T-helper 2 cell (primary cell): ENCODE measurements around the gene PARP3.
A peak's percentile ranks its signal among the peaks of the same experiment; 100 is the strongest.

Source experiments
- DNase-seq, 5 experiments: peaks; one replicate each; pipeline versions ENCODE4 v3.0.0 to v3.0.0-alpha.2; 2012 to 2022

PARP3 gene

DNA sequence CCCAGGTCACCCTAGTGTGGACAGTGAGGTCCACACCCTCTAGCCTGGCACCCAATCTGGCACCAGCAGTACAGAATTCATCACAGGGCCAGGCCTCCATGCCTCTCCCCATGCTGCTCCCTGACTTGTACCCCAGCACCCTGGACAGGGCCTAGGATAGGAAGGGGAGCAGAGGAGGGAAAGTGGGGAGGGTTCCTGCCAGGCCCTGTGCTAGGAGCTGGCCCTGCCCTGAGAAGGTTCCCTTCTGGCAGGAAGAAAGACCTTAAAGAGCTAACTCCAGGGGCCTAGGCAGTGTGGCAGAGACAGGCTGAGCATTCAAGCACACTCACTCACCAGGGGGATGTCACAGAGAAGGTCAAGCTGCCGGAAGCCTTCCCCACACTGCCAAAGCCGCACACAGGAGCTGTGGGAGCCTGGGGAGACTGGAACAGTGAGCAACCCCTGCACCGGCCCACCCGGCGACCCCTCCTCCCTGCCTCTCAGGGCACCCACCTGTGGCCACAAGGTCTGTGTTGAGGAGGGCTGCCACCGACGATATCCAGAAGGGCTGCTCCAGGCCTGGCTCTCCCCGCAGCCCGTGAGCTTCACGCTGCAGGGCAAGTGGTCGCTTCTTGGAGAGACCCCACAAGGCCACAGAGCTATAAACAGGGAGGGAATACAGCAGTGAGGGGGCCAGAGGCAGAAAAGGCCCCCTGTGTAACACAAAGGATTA lies 7.9 kb upstream of the PARP3 start:
- DNase-seq = no peak

DNA sequence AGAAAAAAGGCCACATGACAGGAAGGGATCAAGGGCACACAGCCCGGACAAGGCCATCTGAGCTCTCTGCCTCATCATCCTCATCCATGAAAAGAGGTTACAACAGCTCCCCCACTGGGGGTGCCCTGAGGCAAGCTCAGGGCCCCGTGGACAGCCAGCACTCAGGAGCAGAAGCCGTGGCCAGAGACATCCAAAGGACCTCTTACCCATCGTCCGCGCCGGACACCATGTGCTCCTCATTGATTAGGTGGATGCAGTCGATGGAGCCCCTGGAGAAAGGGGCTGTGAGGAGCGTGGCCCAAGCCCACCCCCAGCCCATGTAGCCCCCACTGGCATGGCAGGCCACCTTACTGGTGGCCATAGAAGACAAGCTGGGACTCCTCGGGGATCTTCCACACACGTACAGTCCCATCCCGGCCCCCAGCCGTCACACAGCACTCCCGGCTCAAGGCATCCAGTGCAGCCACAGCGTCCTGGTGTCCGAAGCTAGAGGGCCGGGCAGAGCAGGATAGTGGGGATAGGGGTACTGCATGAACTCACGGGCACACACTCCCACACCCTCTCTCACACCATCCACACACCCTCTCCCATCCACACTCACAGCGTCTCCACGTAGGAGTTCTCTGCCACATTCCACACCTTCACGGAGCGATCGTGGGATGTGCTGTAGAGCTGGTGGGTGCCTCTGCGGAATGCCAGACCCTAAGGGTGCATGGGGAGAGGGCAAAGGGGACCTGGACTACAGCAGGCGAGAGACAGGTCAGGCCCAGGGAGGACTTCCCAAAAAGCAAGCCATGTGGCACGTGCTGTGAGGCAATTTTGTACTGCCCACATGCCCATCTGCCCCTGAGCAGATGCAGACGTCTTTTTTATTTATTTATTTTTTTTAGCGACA lies 6.9 kb upstream of the PARP3 start:
- no peak for DNase-seq

DNA sequence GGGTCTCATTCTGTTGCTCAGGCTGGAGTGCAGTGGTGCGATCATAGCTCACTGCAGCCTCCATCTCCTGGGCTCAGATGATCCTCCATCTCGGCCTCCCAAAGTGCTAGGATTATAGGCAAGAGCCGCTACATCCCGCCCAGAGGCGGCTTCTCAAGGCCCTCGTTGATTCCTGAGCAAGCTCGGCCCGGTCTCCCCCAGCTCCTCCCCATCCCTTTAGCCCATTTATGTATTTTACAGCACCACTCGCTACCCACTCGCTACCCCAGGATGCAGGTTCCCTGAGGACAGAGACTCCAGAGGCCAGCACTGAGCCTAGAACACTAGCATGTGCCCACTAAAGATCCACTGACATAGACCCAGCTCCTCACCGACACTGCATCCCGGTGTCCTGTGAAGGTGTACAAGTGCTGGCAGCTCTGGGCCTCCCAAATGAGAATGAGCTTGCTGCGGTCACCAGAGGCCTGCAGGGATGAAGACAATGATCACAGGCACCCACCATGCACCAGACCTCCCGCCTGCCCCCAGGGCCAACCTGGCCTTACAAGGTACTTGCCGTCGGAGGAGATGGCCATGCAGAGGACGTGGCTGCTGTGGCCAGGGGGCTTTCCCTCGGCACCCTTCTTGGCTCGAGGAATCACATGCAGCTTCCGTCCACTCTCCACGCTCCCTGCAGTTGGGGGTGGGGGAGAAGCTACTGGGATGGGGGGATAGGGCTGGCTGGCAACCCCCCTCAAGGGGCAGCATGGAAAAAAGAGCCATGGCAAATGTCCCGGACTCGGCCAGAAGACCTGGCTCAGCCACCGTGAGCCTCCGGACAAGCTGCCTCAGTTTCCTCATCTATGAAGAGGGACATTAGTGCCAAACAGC lies 6.0 kb upstream of the PARP3 start:
- DNase-seq = no peak

DNA sequence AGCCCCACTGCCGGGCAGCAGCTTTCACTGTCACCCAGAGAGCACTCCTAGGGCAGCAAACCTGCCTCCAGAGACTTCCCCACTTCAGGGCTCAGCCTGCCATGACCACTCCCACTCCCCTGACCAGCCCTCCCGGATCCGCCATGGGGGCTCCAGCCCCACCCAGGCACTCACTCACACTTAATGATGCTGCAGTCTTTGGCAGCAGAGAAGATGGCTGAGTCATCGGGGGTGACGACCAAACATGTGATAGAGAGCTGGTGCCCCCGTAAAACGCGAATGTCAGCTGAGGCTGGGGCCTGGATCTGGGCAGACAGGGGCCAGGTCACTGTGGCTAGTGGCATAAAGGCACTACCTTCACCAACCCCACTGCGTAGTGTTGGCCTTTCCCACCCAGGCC lies 5.1 kb upstream of the PARP3 start:
- no peak for DNase-seq

DNA sequence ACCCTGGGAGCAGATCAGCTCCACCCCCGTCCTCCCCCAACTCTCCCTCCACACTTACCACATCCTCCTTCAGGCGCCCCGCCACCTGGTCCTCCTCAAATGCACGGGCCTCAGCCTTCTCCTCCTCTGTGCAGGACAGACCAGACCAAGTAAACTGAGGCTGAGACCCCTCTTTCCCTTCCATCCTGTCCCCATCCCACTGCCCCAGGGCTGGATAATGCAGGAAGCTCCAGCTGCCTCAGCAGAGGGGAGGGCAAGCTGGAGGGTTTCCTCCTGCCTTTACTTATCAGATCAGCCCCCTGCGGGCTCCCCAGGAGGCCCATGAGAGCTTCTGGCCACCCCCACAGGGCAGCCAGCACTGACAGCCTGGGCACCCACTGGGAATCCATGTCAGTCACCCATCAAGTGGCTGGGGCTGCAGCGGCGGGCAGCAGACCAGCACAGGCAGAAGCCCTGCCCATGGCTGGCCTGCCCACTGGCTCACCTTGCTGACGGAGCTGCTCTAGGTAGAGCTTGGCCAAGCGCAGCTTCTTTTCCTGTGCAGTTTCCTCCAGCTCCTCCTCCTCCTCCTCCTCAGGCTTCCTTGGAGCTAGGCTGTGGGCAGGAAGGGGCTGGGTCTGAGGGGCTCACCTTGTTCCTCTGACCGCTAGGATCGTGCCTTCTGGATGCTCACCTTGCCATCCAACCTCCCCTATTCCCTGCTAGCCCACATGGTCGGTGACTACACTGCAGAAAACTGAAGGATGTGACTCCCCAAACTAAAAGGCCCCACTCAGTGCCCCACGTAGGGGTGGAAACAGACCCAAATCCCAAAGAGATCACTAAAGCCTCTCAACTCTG lies 4.3 kb upstream of the PARP3 start:
- no peak for DNase-seq

DNA sequence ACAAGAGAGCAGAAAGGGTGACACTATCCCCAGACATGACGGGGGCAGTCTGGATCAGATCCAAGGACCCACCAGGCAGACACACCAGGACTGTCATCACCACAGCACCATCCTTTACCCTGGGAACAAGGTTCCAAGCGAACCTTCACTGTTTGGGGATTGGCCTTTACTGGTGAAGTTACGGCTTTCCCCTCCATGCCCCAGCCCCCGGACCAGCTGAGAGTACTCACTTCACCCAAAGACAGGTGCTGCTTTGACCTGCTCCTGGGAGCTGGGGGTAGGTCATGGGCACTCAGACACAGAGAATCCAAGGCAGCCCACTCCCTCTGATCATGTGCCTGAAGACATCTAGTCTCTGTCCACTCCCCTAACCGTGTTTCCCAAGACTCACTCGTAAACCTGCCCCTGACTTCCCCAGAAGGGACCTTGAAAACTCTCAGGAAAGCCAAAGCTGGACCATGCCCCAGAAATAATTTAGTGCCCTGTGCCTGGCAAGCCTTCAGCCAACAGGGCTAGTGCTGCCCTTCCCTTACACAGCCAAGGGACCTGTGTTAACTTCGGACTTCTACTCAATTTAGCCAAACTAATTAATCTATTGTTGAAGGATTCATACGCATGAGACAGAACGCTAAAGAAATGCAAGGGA lies 3.3 kb upstream of the PARP3 start:
- no peak for DNase-seq

DNA sequence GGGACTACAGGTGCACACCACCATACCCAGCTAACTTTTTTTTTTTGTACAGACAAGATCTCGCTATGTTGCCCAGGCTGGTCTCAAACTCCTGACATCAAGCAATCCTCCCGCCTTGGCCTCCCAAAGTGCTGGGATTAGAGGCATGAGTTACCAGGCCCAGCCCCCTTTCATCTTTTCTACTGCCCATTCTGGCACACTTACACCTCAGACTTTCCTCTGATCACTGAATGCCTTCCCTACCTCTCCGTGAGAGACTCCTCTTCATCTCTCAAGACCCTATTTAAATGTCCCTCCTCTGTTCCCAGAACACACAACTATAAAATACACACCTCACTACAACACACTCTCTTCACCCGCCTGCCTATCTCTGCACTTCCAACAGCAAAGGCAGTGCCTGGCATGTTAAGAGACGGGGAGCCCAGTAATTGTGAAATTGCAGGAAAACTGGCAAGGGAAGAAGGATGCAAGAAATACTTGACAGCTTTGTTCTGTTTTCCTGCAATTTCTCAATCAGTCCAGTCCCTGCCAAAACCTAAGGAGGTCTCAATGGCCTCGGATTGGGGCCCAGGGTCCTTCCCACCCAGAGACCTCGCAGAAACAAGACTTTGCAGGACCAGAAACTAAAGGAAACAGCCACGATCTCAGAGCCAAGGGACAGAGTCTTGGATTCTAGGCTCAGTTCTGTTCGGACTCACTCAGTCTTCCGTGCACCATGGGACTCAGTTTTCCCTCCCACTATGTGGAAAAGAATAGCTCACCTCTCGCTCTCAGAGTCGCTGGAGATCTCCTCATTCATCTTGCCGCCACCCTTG lies 1.3 kb upstream of the PARP3 start:
- no peak for DNase-seq

- no peak for DNase-seq
Observed at GRCh38 chr3:51941463-51941797, 733 bp upstream of the PARP3 start.

DNA sequence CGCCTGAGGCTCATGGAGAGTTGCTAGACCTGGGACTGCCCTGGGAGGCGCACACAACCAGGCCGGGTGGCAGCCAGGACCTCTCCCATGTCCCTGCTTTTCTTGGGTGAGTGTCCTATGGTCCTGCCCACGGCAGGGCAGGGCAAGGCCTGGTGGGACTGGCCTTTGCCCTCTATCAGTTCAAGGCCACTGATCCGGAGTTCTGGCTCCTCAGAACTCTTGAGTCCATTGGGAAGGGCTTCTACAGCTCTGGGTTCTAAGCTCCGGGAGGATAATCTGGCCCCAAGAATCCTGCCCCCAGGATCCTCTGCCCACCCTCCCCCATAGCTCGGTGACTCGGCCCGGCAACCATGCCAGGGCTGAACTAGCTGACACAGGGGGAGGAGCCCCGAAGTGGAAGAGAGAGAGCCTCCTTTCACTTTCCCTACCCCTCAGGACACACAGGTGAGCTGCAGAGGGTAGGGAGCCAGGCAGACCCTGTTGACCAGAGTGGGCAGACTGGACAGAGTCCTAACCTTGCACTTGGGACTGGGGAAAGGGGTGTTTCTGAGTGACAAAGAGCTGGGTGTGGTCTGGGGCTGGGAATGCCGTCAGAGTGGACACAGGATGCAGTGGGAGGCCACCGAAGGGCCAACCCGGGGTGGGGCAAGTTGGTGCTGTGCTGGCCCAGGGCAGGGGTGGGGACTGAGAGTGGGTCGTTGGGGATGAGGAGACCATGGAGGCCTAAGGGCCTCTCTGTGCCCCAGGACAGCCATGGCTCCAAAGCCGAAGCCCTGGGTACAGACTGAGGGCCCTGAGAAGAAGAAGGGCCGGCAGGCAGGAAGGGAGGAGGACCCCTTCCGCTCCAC lies 664 bp downstream of the PARP3 start:
- DNase-seq = peak in 4 of 5 experiments; percentile 15 to 81 (median 28)

DNA sequence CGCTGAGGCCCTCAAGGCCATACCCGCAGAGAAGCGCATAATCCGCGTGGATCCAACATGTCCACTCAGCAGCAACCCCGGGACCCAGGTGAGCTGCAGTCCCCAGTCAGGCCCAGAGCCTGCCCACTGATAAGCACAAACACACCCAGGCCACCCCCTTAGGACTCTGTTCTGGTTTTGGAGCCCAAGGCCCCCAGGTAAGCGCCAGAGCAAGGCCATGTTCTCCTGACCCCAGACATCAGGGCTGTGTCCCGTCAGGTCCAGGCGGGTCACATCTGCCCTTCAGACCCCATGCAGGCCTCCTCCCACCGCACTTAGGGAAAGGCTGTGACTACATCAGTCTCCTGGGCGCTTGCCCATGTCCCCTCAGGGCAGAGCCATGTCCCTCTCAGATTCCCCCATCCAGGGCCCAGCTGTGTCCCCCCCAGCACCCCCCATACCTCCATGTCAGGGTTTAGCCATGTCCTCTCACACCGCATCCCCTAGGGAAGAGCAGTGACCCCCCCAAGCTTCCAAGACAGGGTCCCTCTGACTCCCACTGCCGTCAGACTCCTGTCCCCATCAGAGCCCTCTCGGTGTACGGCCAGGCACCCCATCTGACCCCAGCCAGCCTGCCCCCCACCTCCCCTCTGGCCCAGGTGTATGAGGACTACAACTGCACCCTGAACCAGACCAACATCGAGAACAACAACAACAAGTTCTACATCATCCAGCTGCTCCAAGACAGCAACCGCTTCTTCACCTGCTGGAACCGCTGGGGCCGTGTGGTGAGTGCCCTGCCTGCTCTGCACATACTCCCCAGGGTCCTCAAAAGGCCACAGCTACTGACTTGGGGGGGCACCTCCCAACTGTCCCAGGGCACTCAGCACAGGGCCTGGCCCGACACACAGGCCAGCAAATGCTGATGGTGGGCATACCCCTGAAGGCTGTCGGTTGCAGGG lies 1.6 kb downstream of the PARP3 start:
- no peak for DNase-seq

GRCh38 chr3:51944451-51945021 lies 2.4 kb downstream of the PARP3 start:
- DNase-seq = no peak

DNA sequence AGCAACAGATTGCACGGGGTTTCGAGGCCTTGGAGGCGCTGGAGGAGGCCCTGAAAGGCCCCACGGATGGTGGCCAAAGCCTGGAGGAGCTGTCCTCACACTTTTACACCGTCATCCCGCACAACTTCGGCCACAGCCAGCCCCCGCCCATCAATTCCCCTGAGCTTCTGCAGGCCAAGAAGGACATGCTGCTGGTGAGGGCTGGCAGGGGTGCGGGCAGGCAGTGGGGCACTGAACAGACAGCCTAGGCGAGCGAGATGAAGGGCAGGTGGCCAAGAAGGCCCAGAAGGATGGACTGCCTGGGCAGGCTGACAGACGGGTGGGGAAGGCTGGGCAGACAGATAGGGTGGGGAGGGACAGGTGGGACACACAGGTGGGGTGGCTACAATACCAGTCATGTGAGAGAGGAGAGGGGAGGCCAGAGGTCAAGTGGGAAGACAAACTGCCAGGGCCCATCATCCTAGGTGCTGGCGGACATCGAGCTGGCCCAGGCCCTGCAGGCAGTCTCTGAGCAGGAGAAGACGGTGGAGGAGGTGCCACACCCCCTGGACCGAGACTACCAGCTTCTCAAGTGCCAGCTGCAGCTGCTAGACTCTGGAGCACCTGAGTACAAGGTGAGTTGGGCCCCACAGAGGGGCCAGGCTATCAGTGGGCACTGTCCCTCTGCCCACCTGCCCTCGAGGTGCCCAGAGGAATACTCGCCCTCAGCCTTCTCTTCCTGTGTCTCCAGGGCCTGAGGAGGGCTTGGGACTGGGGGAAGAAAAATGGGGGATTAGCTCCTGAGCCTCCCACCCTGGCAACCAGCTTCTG lies 3.1 kb downstream of the PARP3 start:
- no peak for DNase-seq

DNA sequence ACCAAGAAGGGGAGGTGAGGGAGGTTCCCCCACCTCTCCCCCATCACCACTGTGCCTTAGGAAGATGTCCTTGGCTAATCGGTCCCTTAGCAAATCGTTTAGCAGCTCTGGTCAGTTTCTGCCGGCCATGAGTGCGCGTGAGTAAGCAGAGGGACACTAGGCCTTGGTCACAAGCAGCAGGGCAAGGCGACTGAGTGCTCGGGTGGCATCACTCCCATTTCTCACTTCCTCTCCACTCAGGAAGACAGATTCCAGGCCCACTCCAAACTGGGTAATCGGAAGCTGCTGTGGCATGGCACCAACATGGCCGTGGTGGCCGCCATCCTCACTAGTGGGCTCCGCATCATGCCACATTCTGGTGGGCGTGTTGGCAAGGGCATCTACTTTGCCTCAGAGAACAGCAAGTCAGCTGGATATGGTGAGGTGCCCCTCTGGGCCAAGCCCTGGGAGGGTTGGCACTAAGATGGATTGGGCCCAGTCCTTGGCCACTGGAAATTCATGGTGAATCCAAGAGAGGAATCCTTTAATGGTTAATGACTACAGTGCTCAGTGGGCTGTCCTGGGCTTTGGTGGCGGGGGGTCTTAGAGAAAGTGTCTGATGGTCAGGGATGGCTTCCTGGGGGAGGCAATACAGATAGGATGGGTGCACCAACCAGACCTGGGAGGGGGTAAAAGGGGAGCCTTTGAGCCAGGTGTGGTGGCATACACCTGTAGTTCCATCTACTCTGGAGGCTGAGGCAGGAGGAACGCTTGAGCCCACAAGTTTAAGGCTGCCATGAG lies 4.0 kb downstream of the PARP3 start:
- DNase-seq = no peak

GRCh38 chr3:51946796-51947195 lies 4.6 kb downstream of the PARP3 start:
- DNase-seq = no peak

DNA sequence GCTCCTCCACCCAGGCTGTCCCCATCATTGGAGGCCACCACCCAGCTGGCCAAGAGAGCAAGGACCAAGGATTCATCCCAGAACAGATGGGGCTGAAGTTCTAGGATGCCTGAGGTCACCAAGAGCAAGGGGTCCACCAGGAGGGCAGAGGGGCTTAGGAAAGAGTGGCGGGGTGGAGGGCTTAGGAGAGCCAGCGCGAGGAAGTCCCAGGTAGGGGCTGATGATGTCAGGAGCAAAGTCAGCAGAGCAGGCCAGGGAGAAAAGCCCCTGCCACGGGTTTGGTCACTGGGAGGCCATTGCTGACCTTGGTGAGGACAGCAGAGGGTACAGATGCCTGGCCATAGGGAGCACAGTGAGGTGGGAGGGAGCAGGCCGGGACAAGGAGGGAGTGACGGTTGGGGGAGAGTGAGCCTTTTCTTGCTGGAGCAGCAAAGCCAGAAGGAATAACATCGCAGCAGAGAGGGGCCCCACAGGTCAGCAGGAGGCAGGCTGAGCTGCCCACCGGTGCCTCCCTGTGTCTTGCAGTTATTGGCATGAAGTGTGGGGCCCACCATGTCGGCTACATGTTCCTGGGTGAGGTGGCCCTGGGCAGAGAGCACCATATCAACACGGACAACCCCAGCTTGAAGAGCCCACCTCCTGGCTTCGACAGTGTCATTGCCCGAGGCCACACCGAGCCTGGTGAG lies 5.2 kb downstream of the PARP3 start:
- no peak for DNase-seq

DNA sequence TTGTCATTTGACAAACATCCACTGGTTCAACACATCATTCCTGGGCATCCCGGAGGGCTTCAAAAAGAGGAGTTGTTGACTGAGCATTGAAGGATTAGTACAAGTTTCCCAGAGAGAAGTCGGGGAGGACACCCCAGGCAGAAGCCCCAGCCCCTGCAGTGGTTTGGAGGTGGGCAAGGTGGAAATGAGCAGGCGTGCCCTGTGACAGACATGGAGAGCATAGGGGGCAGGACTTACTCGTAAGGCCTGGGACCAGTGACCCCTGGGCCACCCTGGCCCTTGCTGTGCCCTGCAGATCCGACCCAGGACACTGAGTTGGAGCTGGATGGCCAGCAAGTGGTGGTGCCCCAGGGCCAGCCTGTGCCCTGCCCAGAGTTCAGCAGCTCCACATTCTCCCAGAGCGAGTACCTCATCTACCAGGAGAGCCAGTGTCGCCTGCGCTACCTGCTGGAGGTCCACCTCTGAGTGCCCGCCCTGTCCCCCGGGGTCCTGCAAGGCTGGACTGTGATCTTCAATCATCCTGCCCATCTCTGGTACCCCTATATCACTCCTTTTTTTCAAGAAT lies 5.9 kb downstream of the PARP3 start:
- DNase-seq = no peak
